ENCODE measurements around the gene MTNR1A. TPM values are rescaled to one million over a fixed set of nuclear protein-coding genes. Genes with fewer than 3 reads are reported as not detected.

MTNR1A gene
- total and polyA plus RNA-seq, 9 of the 15 experiments (the other 6 are each of a cell fraction or from before 2014, with no cell fraction given): 0.09 to 0.12 (median 0.10) TPM; not detected in 5

DNA sequence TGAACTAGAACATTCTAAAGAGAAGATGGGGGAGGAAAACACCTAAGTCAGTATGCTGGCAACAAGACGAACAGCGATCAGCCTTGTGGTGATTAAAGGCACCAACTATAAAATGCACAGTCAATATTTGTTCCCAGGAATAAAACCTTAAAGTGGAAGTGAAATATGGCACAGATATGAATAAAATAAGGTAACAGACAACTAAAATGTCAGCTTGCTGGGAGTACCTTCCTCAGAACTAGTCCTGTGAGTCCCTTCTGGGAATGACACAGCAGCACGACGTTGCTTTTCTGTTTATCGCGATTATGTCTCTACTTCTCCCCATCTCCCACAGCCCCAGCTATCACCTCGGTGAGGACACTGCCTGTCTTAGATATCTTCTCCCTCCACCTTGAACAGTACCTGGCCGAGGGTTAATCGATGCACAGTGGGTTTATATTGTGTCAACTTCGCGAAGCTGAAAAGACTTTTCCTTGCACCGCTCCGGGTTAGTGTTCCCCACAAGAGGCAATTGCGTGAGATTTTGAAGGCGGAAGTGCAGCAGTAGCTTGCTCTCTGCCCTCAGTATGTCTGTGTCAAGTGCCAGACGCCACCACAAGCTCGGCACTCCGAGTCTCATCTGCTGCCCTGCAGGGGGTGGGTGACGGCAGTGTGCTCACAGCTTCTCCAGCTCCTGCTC is 17.4 kb downstream of the MTNR1A start (continued):
- TF ChIP-seq MEIS2 (IDR thresholded peaks at IDR 0.05; ENCODE audit: partially characterized antibody) (no peak), PHF21A (IDR thresholded peaks at IDR 0.05; ENCODE audit: borderline replicate concordance, low read depth) (no peak), HIVEP1 (CRISPR knock-in tag; IDR thresholded peaks at IDR 0.05) (no peak), TBL1XR1 (IDR thresholded peaks at IDR 0.05; ENCODE audit: low read length in 2 of 2) (peak in 1 of 2 experiments; percentile 23; a peak in 1 of 4 replicates), RFX5 (IDR thresholded peaks at IDR 0.05; ENCODE audit: low read depth, low read length) (no peak), ZNF436 (CRISPR knock-in tag; IDR thresholded peaks at IDR 0.05) (no peak), SMARCA5 (IDR thresholded peaks at IDR 0.05) (no peak), ZNF174 (CRISPR knock-in tag; IDR thresholded peaks at IDR 0.05) (no peak), TFAM (CRISPR knock-in tag; conservative IDR thresholded peaks at IDR 0.05) (no peak), TAF15 (IDR thresholded peaks at IDR 0.05; ENCODE audit: low read depth, low read length) (no peak), MAZ (CRISPR knock-in tag; conservative IDR thresholded peaks at IDR 0.05 in 1 of 2, IDR thresholded peaks at IDR 0.05 in 1 of 2) (no peak), SAFB (IDR thresholded peaks at IDR 0.05; ENCODE audit: borderline replicate concordance, low read depth, low read length) (no peak), FOXK1 (CRISPR knock-in tag; IDR thresholded peaks at IDR 0.05; ENCODE audit: borderline replicate concordance) (no peak), EWSR1 (IDR thresholded peaks at IDR 0.05; ENCODE audit: borderline replicate concordance, low read depth, partially characterized antibody) (no peak)
- TF ChIP-seq, protein P1, sequence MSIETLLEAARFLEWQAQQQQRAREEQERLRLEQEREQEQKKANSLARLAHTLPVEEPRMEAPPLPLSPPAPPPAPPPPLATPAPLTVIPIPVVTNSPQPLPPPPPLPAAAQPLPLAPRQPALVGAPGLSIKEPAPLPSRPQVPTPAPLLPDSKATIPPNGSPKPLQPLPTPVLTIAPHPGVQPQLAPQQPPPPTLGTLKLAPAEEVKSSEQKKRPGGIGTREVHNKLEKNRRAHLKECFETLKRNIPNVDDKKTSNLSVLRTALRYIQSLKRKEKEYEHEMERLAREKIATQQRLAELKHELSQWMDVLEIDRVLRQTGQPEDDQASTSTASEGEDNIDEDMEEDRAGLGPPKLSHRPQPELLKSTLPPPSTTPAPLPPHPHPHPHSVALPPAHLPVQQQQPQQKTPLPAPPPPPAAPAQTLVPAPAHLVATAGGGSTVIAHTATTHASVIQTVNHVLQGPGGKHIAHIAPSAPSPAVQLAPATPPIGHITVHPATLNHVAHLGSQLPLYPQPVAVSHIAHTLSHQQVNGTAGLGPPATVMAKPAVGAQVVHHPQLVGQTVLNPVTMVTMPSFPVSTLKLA (conservative IDR thresholded peaks at IDR 0.05): peak in 1 of 2 experiments; percentile 37; a peak in 1 of 4 replicates
- TF ChIP-seq, protein P2, sequence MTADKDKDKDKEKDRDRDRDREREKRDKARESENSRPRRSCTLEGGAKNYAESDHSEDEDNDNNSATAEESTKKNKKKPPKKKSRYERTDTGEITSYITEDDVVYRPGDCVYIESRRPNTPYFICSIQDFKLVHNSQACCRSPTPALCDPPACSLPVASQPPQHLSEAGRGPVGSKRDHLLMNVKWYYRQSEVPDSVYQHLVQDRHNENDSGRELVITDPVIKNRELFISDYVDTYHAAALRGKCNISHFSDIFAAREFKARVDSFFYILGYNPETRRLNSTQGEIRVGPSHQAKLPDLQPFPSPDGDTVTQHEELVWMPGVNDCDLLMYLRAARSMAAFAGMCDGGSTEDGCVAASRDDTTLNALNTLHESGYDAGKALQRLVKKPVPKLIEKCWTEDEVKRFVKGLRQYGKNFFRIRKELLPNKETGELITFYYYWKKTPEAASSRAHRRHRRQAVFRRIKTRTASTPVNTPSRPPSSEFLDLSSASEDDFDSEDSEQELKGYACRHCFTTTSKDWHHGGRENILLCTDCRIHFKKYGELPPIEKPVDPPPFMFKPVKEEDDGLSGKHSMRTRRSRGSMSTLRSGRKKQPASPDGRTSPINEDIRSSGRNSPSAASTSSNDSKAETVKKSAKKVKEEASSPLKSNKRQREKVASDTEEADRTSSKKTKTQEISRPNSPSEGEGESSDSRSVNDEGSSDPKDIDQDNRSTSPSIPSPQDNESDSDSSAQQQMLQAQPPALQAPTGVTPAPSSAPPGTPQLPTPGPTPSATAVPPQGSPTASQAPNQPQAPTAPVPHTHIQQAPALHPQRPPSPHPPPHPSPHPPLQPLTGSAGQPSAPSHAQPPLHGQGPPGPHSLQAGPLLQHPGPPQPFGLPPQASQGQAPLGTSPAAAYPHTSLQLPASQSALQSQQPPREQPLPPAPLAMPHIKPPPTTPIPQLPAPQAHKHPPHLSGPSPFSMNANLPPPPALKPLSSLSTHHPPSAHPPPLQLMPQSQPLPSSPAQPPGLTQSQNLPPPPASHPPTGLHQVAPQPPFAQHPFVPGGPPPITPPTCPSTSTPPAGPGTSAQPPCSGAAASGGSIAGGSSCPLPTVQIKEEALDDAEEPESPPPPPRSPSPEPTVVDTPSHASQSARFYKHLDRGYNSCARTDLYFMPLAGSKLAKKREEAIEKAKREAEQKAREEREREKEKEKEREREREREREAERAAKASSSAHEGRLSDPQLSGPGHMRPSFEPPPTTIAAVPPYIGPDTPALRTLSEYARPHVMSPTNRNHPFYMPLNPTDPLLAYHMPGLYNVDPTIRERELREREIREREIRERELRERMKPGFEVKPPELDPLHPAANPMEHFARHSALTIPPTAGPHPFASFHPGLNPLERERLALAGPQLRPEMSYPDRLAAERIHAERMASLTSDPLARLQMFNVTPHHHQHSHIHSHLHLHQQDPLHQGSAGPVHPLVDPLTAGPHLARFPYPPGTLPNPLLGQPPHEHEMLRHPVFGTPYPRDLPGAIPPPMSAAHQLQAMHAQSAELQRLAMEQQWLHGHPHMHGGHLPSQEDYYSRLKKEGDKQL (CRISPR knock-in tag; IDR thresholded peaks at IDR 0.05; ENCODE audit: borderline replicate concordance): no peak
